Measurements from ENCODE around the gene KLF13.

DNA sequence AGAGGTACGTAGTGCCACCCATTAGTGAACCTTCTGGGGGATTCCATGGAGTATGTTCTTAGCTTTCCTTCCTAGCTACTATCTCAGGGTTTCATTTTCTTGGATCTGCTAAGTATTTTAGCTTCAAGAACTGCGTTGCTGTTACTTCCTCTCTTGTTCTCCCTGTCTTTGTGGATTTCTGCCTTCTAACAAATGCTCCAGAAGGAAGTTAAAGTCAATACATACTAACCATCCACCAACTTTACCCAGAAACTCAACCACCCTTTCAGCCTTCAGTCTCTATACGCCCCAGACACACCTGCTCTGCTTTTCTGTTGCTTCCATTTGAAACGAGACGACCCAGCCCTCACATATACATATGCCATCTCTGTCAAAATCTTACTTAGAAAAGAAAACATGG lies 2.4 kb upstream of the KLF13 start:
- no peak for TF ChIP-seq CTCF (IDR thresholded peaks at IDR 0.05; ENCODE audit: low read depth, low read length, poor library complexity, severe bottlenecking)
- TF ChIP-seq EZH2phosphoT487 (IDR thresholded peaks at IDR 0.05; ENCODE audit: borderline replicate concordance, low read length) = no peak
